A549 (cell line): ENCODE results near the gene MYO18A. TPM values are rescaled to one million over a fixed set of nuclear protein-coding genes. Genes with fewer than 3 reads are reported as not detected.

ENCODE experiments used
- ATAC-seq, 2 experiments: fragments of 200-7000 bp in 1 of 2; fragments of >200 bp in 1 of 2; cut with Nextera tagmentation in 1 of 2; cut with Tn5 transposase in 1 of 2; 3 replicates each; pipeline versions ENCODE4 v1.8.0 to v1.9.1; 2018 to 2020; ENCODE audit warnings: mild to moderate bottlenecking in 1 of 2, moderate library complexity in 1 of 2
- CTCF ChIA-PET: fragments of 300-600 bp; sonication (Branson Sonifier 250); formaldehyde crosslinking; extraction: SDS; loops from one replicate; lab custom pipeline; 2021; ENCODE audit warnings: antibody characterized with exemption, inconsistent platforms; lab: Yijun Ruan, JAX
- POLR2A ChIA-PET: fragments of 350-600 bp; formaldehyde crosslinking; extraction: SDS; loops from one replicate; lab custom pipeline; 2021; ENCODE audit warnings: antibody characterized with exemption, inconsistent platforms; lab: Yijun Ruan, JAX
- DNase-seq, 2 experiments: peaks; one replicate each; pipeline versions ENCODE4 v3.0.0 to v3.0.0-alpha.2; 2011 to 2016; ENCODE audit warnings: low read depth in 1 of 2, low spot score in 1 of 2
- FAIRE-seq: peaks from 2 replicates; lab custom pipeline; 2011; peaks lifted over from hg19 to GRCh38; lab: Jason Lieb, UNC
- H3K27ac ChIP-seq, 2 experiments: fragments of >200 bp; sonication (Bioruptor Twin); formaldehyde crosslinking; 3 replicates each; pipeline ENCODE4 v1.5.1; 2016 to 2017
- H3K4me1 ChIP-seq: fragments of >200 bp; sonication (Bioruptor Twin); formaldehyde crosslinking; 3 replicates; pipeline ENCODE4 v1.6.1; 2016
- H3K4me2 ChIP-seq: fragments of >200 bp; sonication (Bioruptor Twin); formaldehyde crosslinking; 3 replicates; pipeline ENCODE4 v1.6.1; 2016
- H3K4me3 ChIP-seq: fragments of >200 bp; sonication (Bioruptor Twin); formaldehyde crosslinking; 3 replicates; pipeline ENCODE4 v1.5.1; 2016
- H3K9me3 ChIP-seq: fragments of >200 bp; sonication (Bioruptor Twin); formaldehyde crosslinking; 3 replicates; pipeline ENCODE4 v1.6.1; 2016
- BHLHE40 ChIP-seq: IDR thresholded peaks from 2 replicates; pipeline ENCODE4 v1.6.1; 2012; ENCODE audit warnings: low read depth, low read length, inconsistent platforms
- EHMT2 ChIP-seq: fragments of 200-600 bp; sonication (generic); IDR thresholded peaks from 2 replicates; pipeline ENCODE4 v1.6.1; 2016; ENCODE audit warnings: antibody characterized with exemption, low read depth, mild to moderate bottlenecking, moderate library complexity
- EP300 ChIP-seq, 2 experiments: fragments of >200 bp; sonication (Bioruptor Twin); formaldehyde crosslinking; IDR thresholded peaks; 2 replicates in 1 of 2; 3 replicates in 1 of 2; pipeline ENCODE4 v1.6.1; 2016 to 2017
- FOSL2 ChIP-seq, 2 experiments: fragments of 450-650 bp in 1 of 2; fragments of >200 bp in 1 of 2; sonication (Bioruptor Twin) in 1 of 2; formaldehyde crosslinking; IDR thresholded peaks; 2 replicates each; pipeline versions ENCODE4 v1.5.0 to v1.6.1; 2016 to 2020; ENCODE audit warnings: mild to moderate bottlenecking in 1 of 2, moderate library complexity in 1 of 2
- FOXS1 ChIP-seq: fragments of 250-450 bp; sonication (Bioruptor Pico); IDR thresholded peaks from 2 replicates; pipeline ENCODE4 v1.5.0; 2020; ENCODE audit warnings: mild to moderate bottlenecking, moderate library complexity
- HEYL ChIP-seq: fragments of 250-450 bp; sonication (Bioruptor Pico); IDR thresholded peaks from 2 replicates; pipeline ENCODE4 v1.8.0; 2021; ENCODE audit warnings: mild to moderate bottlenecking, moderate library complexity
- HOXB13 ChIP-seq: fragments of 250-450 bp; sonication (Bioruptor Pico); IDR thresholded peaks from 2 replicates; pipeline ENCODE4 v1.5.0; 2020; ENCODE audit warnings: low read depth, mild to moderate bottlenecking, moderate library complexity
- JUN ChIP-seq, 2 experiments: fragments of >200 bp; sonication (Bioruptor Twin); formaldehyde crosslinking; IDR thresholded peaks; 2 replicates in 1 of 2; 3 replicates in 1 of 2; pipeline ENCODE4 v1.6.1; 2016 to 2017
- JUNB ChIP-seq: fragments of >200 bp; sonication (Bioruptor Twin); formaldehyde crosslinking; IDR thresholded peaks from 2 replicates; pipeline ENCODE4 v1.6.1; 2016
- KDM1A ChIP-seq: fragments of 200-600 bp; sonication (generic); IDR thresholded peaks from 2 replicates; pipeline ENCODE4 v1.6.1; 2016; ENCODE audit warnings: low read depth, mild to moderate bottlenecking
- KDM5A ChIP-seq: fragments of 200-600 bp; sonication (generic); IDR thresholded peaks from 2 replicates; pipeline ENCODE4 v1.6.1; 2016; ENCODE audit warnings: antibody characterized with exemption, mild to moderate bottlenecking
- NPAS2 ChIP-seq: fragments of 250-450 bp; sonication (Bioruptor Pico); IDR thresholded peaks from 2 replicates; pipeline ENCODE4 v1.8.0; 2022; ENCODE audit warnings: mild to moderate bottlenecking, moderate library complexity, borderline replicate concordance
- PHF8 ChIP-seq: fragments of 200-600 bp; sonication (generic); IDR thresholded peaks from 2 replicates; pipeline ENCODE4 v1.6.1; 2016; ENCODE audit warnings: low read depth, mild to moderate bottlenecking, antibody characterized with exemption, moderate library complexity, borderline replicate concordance
- RCOR1 ChIP-seq: fragments of 150-350 bp; IDR thresholded peaks from 2 replicates; pipeline ENCODE4 v1.6.1; 2014; ENCODE audit warnings: antibody characterized with exemption, low read length, low read depth
- RFX5 ChIP-seq: fragments of 450-650 bp; IDR thresholded peaks from 2 replicates; pipeline ENCODE4 v1.7.1; 2014; ENCODE audit warnings: antibody characterized with exemption, mild to moderate bottlenecking, moderate library complexity
- TFCP2L1 ChIP-seq: fragments of 250-450 bp; sonication (Bioruptor Pico); IDR thresholded peaks from 2 replicates; pipeline ENCODE4 v1.5.0; 2021; ENCODE audit warnings: mild to moderate bottlenecking
- WGBS: methylation state at CpG from one replicate; pipeline ENCODE4 v1.1.6; 2017; ENCODE audit errors: missing lambda C conversion rate; 5-methylcytosine and 5-hydroxymethylcytosine counted together
- polyA plus RNA-seq, 4 experiments: library from polyadenylated mRNA; depleted of rRNA in 3 of 4; stranded (reverse); fragments of >200 nt; fragmentation: RNase III in 1 of 4; extraction: RNeasy Plus Mini Kit Qiagen cat#74134 plus additional on column Dnase treatment in 1 of 4; gene quantifications; 2 replicates in 3 of 4; 3 replicates in 1 of 4; pipeline ENCODE4 v1.2.3, GENCODE V29; 2011 to 2017
- TF ChIP-seq, protein P1 (sequence below): IDR thresholded peaks from 2 replicates; pipeline ENCODE4 v1.6.1; 2012; ENCODE audit warnings: low read depth, borderline replicate concordance
- TF ChIP-seq, protein P2 (sequence below): fragments of 200-600 bp; sonication (generic); IDR thresholded peaks from 2 replicates; pipeline ENCODE4 v1.6.1; 2016; ENCODE audit warnings: antibody characterized with exemption, mild to moderate bottlenecking, moderate library complexity
- TF ChIP-seq, protein P3 (sequence below): fragments of 150-350 bp; IDR thresholded peaks from 2 replicates; pipeline ENCODE4 v1.6.1; 2014; ENCODE audit warnings: low read depth, mild to moderate bottlenecking, low read length

The MYO18A gene
- polyA plus RNA-seq, 2 of the 4 experiments (the other 2 are of a cell fraction) = 12.3 to 28.4 TPM

DNA sequence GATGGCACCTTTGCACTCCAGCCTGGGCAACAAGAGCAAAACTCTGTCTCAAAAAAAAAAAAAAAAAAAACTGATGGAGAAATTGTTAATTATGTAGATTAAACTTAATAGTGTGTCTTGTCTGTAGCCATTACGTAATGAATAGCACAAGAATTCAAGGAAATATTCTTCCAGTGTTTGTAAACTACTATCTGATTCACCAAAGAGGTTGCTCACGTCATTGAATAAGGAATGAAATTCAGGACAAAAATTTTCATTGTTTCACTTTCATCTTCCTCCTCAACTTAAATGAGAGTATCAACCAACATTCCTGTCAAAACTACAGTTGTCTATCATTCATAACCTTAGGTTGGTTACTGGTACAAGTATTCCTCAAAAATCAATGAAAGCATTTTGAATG is 30.7 kb upstream of the MYO18A start:
- no peaks in the 10 kb centered on the region for H3K9me3 ChIP-seq
- 79% methylated on average over 2 of the region's 2 CpGs for WGBS
- ATAC-seq = no peak
- POLR2A ChIA-PET = interaction anchor here (0.7 kb wide), 1 partner anchor 56 kb away, joined by 3 read pairs; no protein-coding TSS in a partner anchor
- no peak overlapping the region for H3K27ac ChIP-seq
- no peak overlapping the region for H3K4me3 ChIP-seq
- no peak for DNase-seq
- no peaks in the 10 kb centered on the region for H3K4me1 ChIP-seq
- TF ChIP-seq NPAS2 (CRISPR knock-in tag) (no peak), EHMT2 (no peak), HEYL (no peak)
- TF ChIP-seq, protein P1, sequence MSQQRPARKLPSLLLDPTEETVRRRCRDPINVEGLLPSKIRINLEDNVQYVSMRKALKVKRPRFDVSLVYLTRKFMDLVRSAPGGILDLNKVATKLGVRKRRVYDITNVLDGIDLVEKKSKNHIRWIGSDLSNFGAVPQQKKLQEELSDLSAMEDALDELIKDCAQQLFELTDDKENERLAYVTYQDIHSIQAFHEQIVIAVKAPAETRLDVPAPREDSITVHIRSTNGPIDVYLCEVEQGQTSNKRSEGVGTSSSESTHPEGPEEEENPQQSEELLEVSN = no peak
- CTCF ChIA-PET = interaction anchor here (1.2 to 21.9 kb wide), 7 partner anchors 8 to 94 kb away, joined by 3 to 482 read pairs (median 10); partner anchors contain the start of gene MYO18A
- H3K4me2 ChIP-seq = no peak overlapping the region
- FAIRE-seq = no peak

DNA sequence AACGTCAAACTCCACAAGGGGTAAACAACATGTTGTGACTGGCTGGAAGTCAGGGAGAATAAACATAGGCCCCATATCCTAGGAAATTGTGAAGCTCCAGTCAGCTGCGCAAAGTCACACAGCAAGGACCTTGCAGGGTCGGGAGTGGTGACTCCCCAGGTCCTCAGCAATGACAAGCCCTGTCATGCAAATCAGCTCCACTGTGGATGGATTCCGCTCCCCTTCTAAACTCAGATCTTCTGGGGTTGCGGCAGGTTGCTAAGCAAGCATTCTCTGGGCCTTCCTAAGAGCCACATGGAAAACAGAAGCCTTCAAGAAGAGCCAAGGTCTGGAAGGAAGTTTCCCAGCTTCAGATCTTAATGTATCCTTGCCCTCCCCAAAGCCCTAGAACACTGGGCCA is 28.9 kb upstream of the MYO18A start:
- CTCF ChIA-PET = interaction anchor here (0.6 to 21.9 kb wide), 12 partner anchors 10 to 199 kb away, joined by 3 to 482 read pairs (median 5); partner anchors contain the start of gene MYO18A
- POLR2A ChIA-PET = interaction anchor here (0.6 kb wide), 1 partner anchor 37 kb away, joined by 4 read pairs; no protein-coding TSS in a partner anchor
- no peak overlapping the region for H3K27ac ChIP-seq
- H3K9me3 ChIP-seq = no peaks in the 10 kb centered on the region
- no peak overlapping the region for H3K4me3 ChIP-seq
- DNase-seq = no peak
- no peak for TF ChIP-seq RFX5
- TF ChIP-seq HEYL = no peak
- TF ChIP-seq KDM5A = no peak
- no peak for TF ChIP-seq BHLHE40
- TF ChIP-seq PHF8 = no peak
- TF ChIP-seq, protein P2, sequence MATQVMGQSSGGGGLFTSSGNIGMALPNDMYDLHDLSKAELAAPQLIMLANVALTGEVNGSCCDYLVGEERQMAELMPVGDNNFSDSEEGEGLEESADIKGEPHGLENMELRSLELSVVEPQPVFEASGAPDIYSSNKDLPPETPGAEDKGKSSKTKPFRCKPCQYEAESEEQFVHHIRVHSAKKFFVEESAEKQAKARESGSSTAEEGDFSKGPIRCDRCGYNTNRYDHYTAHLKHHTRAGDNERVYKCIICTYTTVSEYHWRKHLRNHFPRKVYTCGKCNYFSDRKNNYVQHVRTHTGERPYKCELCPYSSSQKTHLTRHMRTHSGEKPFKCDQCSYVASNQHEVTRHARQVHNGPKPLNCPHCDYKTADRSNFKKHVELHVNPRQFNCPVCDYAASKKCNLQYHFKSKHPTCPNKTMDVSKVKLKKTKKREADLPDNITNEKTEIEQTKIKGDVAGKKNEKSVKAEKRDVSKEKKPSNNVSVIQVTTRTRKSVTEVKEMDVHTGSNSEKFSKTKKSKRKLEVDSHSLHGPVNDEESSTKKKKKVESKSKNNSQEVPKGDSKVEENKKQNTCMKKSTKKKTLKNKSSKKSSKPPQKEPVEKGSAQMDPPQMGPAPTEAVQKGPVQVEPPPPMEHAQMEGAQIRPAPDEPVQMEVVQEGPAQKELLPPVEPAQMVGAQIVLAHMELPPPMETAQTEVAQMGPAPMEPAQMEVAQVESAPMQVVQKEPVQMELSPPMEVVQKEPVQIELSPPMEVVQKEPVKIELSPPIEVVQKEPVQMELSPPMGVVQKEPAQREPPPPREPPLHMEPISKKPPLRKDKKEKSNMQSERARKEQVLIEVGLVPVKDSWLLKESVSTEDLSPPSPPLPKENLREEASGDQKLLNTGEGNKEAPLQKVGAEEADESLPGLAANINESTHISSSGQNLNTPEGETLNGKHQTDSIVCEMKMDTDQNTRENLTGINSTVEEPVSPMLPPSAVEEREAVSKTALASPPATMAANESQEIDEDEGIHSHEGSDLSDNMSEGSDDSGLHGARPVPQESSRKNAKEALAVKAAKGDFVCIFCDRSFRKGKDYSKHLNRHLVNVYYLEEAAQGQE = no peak
- no peak for TF ChIP-seq RCOR1
- no peak for TF ChIP-seq EP300 (IDR thresholded peaks at IDR 0.05)
- no peak for TF ChIP-seq JUNB
- no peak for TF ChIP-seq KDM1A
- TF ChIP-seq, protein P3, sequence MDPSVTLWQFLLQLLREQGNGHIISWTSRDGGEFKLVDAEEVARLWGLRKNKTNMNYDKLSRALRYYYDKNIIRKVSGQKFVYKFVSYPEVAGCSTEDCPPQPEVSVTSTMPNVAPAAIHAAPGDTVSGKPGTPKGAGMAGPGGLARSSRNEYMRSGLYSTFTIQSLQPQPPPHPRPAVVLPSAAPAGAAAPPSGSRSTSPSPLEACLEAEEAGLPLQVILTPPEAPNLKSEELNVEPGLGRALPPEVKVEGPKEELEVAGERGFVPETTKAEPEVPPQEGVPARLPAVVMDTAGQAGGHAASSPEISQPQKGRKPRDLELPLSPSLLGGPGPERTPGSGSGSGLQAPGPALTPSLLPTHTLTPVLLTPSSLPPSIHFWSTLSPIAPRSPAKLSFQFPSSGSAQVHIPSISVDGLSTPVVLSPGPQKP = no peak
- TF ChIP-seq TFCP2L1 (CRISPR knock-in tag) = no peak
- no peak for TF ChIP-seq FOXS1 (CRISPR knock-in tag)
- no peak for TF ChIP-seq HOXB13 (CRISPR knock-in tag)
- TF ChIP-seq JUN (IDR thresholded peaks at IDR 0.05) = no peak
- no peak for TF ChIP-seq FOSL2 (IDR thresholded peaks at IDR 0.05)
- no peak for TF ChIP-seq FOSL2 (CRISPR knock-in tag; IDR thresholded peaks at IDR 0.05)
- no peak overlapping the region for H3K4me2 ChIP-seq
- 80% methylated on average over 5 of the region's 5 CpGs for WGBS
- ATAC-seq = no peak
- H3K4me1 ChIP-seq = no peaks in the 10 kb centered on the region
- FAIRE-seq = no peak
